ENCODE measurements around the gene NNMT.

DNA sequence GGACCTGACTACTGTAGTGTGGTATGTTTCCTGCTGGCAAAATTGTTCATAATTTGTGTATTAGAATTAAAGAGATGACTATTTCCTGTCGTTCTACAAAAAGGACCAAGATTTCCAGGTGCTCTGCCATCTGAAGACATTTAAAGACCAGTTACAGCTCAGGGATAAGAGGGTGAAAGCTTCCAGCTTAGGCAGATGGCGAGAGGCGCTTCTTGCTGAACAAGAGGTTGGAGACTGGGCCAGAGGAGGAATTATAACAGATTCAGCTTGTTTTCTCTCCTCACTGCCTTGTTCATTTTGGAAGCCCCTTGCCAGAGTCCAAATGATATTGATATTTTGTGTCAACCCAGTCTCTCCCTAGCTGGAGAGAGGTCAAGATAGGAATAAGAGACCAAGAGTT, 23.1 kb upstream of the NNMT start:
- TF ChIP-seq EZH2 (optimal IDR thresholded peaks at IDR 0.05; ENCODE audit: low read depth, low read length): no peak
- TF ChIP-seq, protein P1, sequence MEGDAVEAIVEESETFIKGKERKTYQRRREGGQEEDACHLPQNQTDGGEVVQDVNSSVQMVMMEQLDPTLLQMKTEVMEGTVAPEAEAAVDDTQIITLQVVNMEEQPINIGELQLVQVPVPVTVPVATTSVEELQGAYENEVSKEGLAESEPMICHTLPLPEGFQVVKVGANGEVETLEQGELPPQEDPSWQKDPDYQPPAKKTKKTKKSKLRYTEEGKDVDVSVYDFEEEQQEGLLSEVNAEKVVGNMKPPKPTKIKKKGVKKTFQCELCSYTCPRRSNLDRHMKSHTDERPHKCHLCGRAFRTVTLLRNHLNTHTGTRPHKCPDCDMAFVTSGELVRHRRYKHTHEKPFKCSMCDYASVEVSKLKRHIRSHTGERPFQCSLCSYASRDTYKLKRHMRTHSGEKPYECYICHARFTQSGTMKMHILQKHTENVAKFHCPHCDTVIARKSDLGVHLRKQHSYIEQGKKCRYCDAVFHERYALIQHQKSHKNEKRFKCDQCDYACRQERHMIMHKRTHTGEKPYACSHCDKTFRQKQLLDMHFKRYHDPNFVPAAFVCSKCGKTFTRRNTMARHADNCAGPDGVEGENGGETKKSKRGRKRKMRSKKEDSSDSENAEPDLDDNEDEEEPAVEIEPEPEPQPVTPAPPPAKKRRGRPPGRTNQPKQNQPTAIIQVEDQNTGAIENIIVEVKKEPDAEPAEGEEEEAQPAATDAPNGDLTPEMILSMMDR (IDR thresholded peaks at IDR 0.05; ENCODE audit: low read length): no peak
